ENCODE data around the gene CCDC116.
"Not testable (repeated sequence)": the region's sequence is repeated elsewhere in the genome, so short reads cannot be mapped to it uniquely, and the experiment has no call there.

CCDC116 gene

GRCh38 chr22:21611210-21611977 is 21.2 kb upstream of the CCDC116 start:
- DNase-seq (ENCODE audit: low read depth, low spot score): no peak
- TF ChIP-seq CTCF (IDR thresholded peaks at IDR 0.05; ENCODE audit: low read depth, low read length): no peak
- in situ Hi-C loops (cut with HindIII; ENCODE audit: low sequenced_read_pairs): no loop called here

GRCh38 chr22:21612858-21613257 is 19.7 kb upstream of the CCDC116 start:
- no peak for DNase-seq (ENCODE audit: low read depth, low spot score)
- TF ChIP-seq CTCF (IDR thresholded peaks at IDR 0.05; ENCODE audit: low read depth, low read length): no peak
- in situ Hi-C loops (cut with HindIII; ENCODE audit: low sequenced_read_pairs): no loop called here
- no peak overlapping the region for H3K4me3 ChIP-seq (ENCODE audit: low read depth, low read length)

More at GRCh38 chr22:21611210-21611977, 21.2 kb upstream of the CCDC116 start:
- no peak overlapping the region for H3K4me3 ChIP-seq (ENCODE audit: low read depth, low read length)

- TF ChIP-seq CTCF (IDR thresholded peaks at IDR 0.05; ENCODE audit: low read depth, low read length): no peak
- in situ Hi-C loops (cut with HindIII; ENCODE audit: low sequenced_read_pairs): no loop called here
- no peak overlapping the region for H3K4me3 ChIP-seq (ENCODE audit: low read depth, low read length)
- DNase-seq (ENCODE audit: low read depth, low spot score): no peak
Observed at GRCh38 chr22:21613553-21614233, 18.9 kb upstream of the CCDC116 start.

GRCh38 chr22:21615731-21616130 is 16.8 kb upstream of the CCDC116 start:
- H3K4me3 ChIP-seq (ENCODE audit: low read depth, low read length): no peak overlapping the region
- in situ Hi-C loops (cut with HindIII; ENCODE audit: low sequenced_read_pairs): no loop called here
- TF ChIP-seq CTCF (IDR thresholded peaks at IDR 0.05; ENCODE audit: low read depth, low read length): no peak
- no peak for DNase-seq (ENCODE audit: low read depth, low spot score)

GRCh38 chr22:21617337-21617736 is 15.2 kb upstream of the CCDC116 start:
- in situ Hi-C loops (cut with HindIII; ENCODE audit: low sequenced_read_pairs); DNase-seq (ENCODE audit: low read depth, low spot score); H3K4me3 ChIP-seq (ENCODE audit: low read depth, low read length): not testable (repeated sequence)

GRCh38 chr22:21621025-21621424 is 11.5 kb upstream of the CCDC116 start:
- DNase-seq (ENCODE audit: low read depth, low spot score): no peak
- in situ Hi-C loops (cut with HindIII; ENCODE audit: low sequenced_read_pairs): no loop called here
- H3K4me3 ChIP-seq (ENCODE audit: low read depth, low read length): no peak overlapping the region
- no peak for TF ChIP-seq CTCF (IDR thresholded peaks at IDR 0.05; ENCODE audit: low read depth, low read length)

Data from astrocyte of the spinal cord (primary cell).